Hepatocyte (in vitro differentiated cells): ENCODE measurements around the gene LGR5. TPM values are rescaled to one million over a fixed set of nuclear protein-coding genes. Genes with fewer than 3 reads are reported as not detected.
"Not testable (repeated sequence)": the region's sequence is repeated elsewhere in the genome, so short reads cannot be mapped to it uniquely, and the experiment has no call there.

ENCODE experiments used
- DNase-seq: peaks from one replicate; pipeline ENCODE4 v3.0.0-alpha.2; 2016; ENCODE audit warnings: low spot score
- H2AFZ ChIP-seq: fragments of 200-600 bp; sonication (generic); 2 replicates; pipeline ENCODE4 v1.6.0; 2016; ENCODE audit warnings: antibody characterized with exemption, mild to moderate bottlenecking
- H3K27ac ChIP-seq: fragments of 200-600 bp; sonication (generic); 2 replicates; pipeline ENCODE4 v1.5.1; 2016; ENCODE audit warnings: mild to moderate bottlenecking
- H3K27me3 ChIP-seq: fragments of 200-600 bp; sonication (generic); 2 replicates; pipeline ENCODE4 v1.6.1; 2016
- H3K36me3 ChIP-seq: fragments of 200-600 bp; sonication (generic); replicated peaks from 2 replicates; pipeline ENCODE4 v1.5.1; 2016; ENCODE audit warnings: low read depth; ENCODE audit not compliant: insufficient read depth
- H3K4me1 ChIP-seq: fragments of 200-600 bp; sonication (generic); 2 replicates; pipeline ENCODE4 v1.5.1; 2016; ENCODE audit warnings: mild to moderate bottlenecking, moderate library complexity; ENCODE audit not compliant: insufficient read depth
- H3K4me2 ChIP-seq: fragments of 200-600 bp; sonication (generic); 2 replicates; pipeline ENCODE4 v1.6.0; 2016
- H3K4me3 ChIP-seq: fragments of 200-600 bp; sonication (generic); 2 replicates; pipeline ENCODE4 v1.5.1; 2016; ENCODE audit warnings: mild to moderate bottlenecking
- H3K79me2 ChIP-seq: fragments of 200-600 bp; sonication (generic); 2 replicates; pipeline ENCODE4 v1.6.0; 2017; ENCODE audit warnings: mild to moderate bottlenecking
- H3K9me2 ChIP-seq: fragments of 200-600 bp; sonication (generic); replicated peaks from 2 replicates; pipeline ENCODE4 v1.6.0; 2017; ENCODE audit warnings: mild to moderate bottlenecking; ENCODE audit not compliant: insufficient read depth
- H3K9me3 ChIP-seq: fragments of 200-600 bp; sonication (generic); 2 replicates; pipeline ENCODE4 v1.5.1; 2016; ENCODE audit warnings: low read depth, mild to moderate bottlenecking
- H4K20me1 ChIP-seq: fragments of 200-600 bp; sonication (generic); 2 replicates; pipeline ENCODE4 v1.6.0; 2016; ENCODE audit warnings: mild to moderate bottlenecking; ENCODE audit not compliant: insufficient read depth, poor library complexity, severe bottlenecking
- EZH2 ChIP-seq: fragments of 200-600 bp; sonication (generic); IDR thresholded peaks from 2 replicates; pipeline ENCODE4 v1.6.1; 2016; ENCODE audit warnings: antibody characterized with exemption, mild to moderate bottlenecking, borderline replicate concordance
- EZH2phosphoT487 ChIP-seq: fragments of 200-600 bp; sonication (generic); IDR thresholded peaks from one replicate; pipeline ENCODE4 v1.6.1; 2018; ENCODE audit warnings: antibody characterized with exemption, mild to moderate bottlenecking, low read depth, moderate library complexity; ENCODE audit not compliant: unreplicated experiment, severe bottlenecking
- WGBS: methylation state at CpG from one replicate; pipeline ENCODE4 v1.1.6; 2016; ENCODE audit warnings: low lambda C conversion rate; ENCODE audit errors: missing lambda C conversion rate; 5-methylcytosine and 5-hydroxymethylcytosine counted together
- polyA plus RNA-seq: library from polyadenylated mRNA; unstranded; fragments of >200 nt; fragmentation: Nextera tagmentation; extraction: Ambion mirVana; gene quantifications from 2 replicates; pipeline ENCODE4 v1.2.1, GENCODE V29; 2016
- total RNA-seq: library from RNA; depleted of rRNA; stranded (reverse); fragments of >200 nt; gene quantifications from 2 replicates; pipeline ENCODE4 v1.2.3, GENCODE V29; 2014
- TF ChIP-seq, protein P1 (sequence below): fragments of 200-600 bp; sonication (generic); IDR thresholded peaks from 2 replicates; pipeline ENCODE4 v1.5.1; 2016; ENCODE audit warnings: antibody characterized with exemption, mild to moderate bottlenecking; ENCODE audit not compliant: poor library complexity

LGR5 gene
- total and polyA plus RNA-seq, 2 experiments from 2014 or later = 4.4 to 5.7 TPM

DNA sequence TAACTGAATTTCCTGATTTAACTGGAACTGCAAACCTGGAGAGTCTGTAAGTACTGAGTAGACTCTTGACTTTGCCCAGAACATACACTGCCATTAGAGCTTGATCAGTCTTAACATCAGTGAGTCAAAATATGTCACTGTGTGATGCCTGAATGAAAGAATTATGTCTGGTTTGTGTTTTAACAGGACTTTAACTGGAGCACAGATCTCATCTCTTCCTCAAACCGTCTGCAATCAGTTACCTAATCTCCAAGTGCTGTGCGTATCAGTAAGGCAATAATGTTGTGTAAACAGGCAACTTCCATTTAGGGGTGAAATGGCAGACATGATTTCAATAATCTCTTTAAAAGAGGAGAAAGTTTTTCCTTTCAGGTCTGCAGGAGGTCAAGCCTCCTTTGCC lies 127.1 kb downstream of the LGR5 start:
- Histone ChIP-seq H3K79me2 (no peaks in the 10 kb centered on the region), H3K9me2 (no peaks in the 10 kb centered on the region), H3K36me3 (no peaks in the 10 kb centered on the region), H3K4me2 (no peak overlapping the region), H3K27me3 (no peaks in the 10 kb centered on the region), H3K4me3 (no peak overlapping the region), H3K4me1 (peaks cover 7% of the 10 kb centered on the region), H3K9me3 (no peaks in the 10 kb centered on the region), H2AFZ (no peak overlapping the region), H4K20me1 (no peaks in the 10 kb centered on the region), H3K27ac (no peak overlapping the region)
- WGBS = 34% methylated on average over 2 of the region's 2 CpGs
- TF ChIP-seq, protein P1, sequence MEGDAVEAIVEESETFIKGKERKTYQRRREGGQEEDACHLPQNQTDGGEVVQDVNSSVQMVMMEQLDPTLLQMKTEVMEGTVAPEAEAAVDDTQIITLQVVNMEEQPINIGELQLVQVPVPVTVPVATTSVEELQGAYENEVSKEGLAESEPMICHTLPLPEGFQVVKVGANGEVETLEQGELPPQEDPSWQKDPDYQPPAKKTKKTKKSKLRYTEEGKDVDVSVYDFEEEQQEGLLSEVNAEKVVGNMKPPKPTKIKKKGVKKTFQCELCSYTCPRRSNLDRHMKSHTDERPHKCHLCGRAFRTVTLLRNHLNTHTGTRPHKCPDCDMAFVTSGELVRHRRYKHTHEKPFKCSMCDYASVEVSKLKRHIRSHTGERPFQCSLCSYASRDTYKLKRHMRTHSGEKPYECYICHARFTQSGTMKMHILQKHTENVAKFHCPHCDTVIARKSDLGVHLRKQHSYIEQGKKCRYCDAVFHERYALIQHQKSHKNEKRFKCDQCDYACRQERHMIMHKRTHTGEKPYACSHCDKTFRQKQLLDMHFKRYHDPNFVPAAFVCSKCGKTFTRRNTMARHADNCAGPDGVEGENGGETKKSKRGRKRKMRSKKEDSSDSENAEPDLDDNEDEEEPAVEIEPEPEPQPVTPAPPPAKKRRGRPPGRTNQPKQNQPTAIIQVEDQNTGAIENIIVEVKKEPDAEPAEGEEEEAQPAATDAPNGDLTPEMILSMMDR = no peak
- TF ChIP-seq EZH2phosphoT487 (no peak), EZH2 (no peak)
- DNase-seq = no peak

DNA sequence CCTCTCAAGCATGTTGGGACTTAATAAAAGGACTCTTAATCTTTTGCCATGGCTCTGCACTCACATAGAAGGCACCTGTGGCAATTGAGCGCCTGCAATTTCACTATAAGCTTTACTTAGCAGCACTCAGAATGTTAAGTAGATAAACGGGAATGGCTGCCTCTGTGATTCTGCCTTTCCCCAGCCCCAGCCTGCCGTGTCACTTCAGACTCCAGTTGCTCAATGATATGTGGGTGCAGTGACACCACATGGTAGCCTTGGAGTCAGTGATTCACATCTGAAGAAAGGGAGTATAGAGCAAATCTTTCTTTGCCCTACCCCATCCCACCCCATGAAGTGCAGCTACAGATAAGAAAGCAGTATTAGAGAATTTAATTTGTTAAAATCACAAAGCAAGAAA lies 127.9 kb downstream of the LGR5 start:
- Histone ChIP-seq H2AFZ (no peak overlapping the region), H3K4me2 (no peak overlapping the region), H3K9me2 (no peaks in the 10 kb centered on the region), H3K79me2 (no peaks in the 10 kb centered on the region), H3K4me3 (no peak overlapping the region), H3K36me3 (no peaks in the 10 kb centered on the region), H3K4me1 (peaks cover 7% of the 10 kb centered on the region), H3K27me3 (no peaks in the 10 kb centered on the region), H3K27ac (no peak overlapping the region), H3K9me3 (no peaks in the 10 kb centered on the region), H4K20me1 (no peaks in the 10 kb centered on the region)
- TF ChIP-seq, protein P1 = no peak
- no peak for TF ChIP-seq EZH2phosphoT487
- no peak for TF ChIP-seq EZH2
- DNase-seq = peak; percentile 19
- 65% methylated on average over 3 of the region's 3 CpGs for WGBS

DNA sequence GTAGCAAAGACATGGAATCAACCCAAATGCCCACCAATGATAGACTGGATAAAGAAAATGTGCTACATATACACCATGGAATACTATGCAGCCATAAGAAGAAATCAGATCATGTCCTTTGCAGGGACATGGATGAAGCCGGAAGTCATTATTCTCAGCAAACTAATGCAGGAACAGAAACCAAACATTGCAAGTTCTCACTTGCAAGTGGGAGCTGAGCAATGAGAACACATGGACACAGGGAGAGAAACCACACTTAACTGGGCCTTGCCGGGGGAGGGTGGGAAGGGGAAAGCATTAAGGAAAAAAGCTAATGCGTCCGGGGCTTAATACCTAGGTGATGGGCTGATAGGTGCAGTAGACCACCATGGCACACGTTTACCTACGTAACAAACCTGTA lies 130.3 kb downstream of the LGR5 start:
- H2AFZ ChIP-seq, H3K36me3 ChIP-seq, H3K4me1 ChIP-seq, H3K27ac ChIP-seq, H4K20me1 ChIP-seq, H3K9me2 ChIP-seq, DNase-seq, H3K27me3 ChIP-seq, H3K4me3 ChIP-seq, H3K4me2 ChIP-seq, H3K9me3 ChIP-seq, H3K79me2 ChIP-seq: not testable (repeated sequence)
- 88% methylated on average over 6 of the region's 6 CpGs for WGBS

DNA sequence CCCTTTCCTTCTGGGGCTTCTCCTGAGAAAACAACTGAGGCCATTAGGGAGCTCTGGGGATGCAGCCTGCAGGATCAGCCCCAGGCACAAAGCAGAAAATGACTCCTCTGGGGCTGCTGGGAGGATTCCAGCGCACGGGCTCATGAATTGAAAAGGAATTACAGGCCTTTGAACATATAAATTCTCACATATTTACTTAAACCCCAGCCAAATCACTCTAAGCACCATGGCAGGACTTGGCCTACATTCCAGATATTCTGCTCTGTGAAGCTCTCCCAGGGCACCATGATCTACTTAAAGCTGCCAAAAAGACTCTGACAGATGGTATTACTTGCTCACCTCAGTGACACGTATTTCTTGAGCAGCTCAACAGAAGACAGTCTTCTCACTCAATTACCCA lies 136.9 kb downstream of the LGR5 start:
- no peaks in the 10 kb centered on the region for H3K9me2 ChIP-seq
- H3K79me2 ChIP-seq = no peaks in the 10 kb centered on the region
- H3K27ac ChIP-seq = no peak overlapping the region
- no peak overlapping the region for H2AFZ ChIP-seq
- peaks cover 3% of the 10 kb centered on the region for H3K4me1 ChIP-seq
- TF ChIP-seq, protein P1 = no peak
- TF ChIP-seq EZH2 (no peak), EZH2phosphoT487 (no peak)
- H3K27me3 ChIP-seq = no peaks in the 10 kb centered on the region
- DNase-seq = no peak
- no peaks in the 10 kb centered on the region for H3K36me3 ChIP-seq
- H4K20me1 ChIP-seq = no peaks in the 10 kb centered on the region
- H3K4me2 ChIP-seq = no peak overlapping the region
- 43% methylated on average over 3 of the region's 3 CpGs for WGBS
- no peaks in the 10 kb centered on the region for H3K9me3 ChIP-seq
- no peak overlapping the region for H3K4me3 ChIP-seq
